Stimulated activated naive B cell treated with anti-CD40 and anti-IgM and Interleukin-4, amounts not matched to agents 10 μg/mL and 1 μg/mL and 100 μg/mL, for 72 hours (primary cell): ENCODE measurements around the gene MAP3K12.

ENCODE experiments used
- ATAC-seq, 2 donors: fragments of 150-1000 bp; cut with Tn5 transposase; replicated peaks; 2 replicates each; pipeline ENCODE4 v1.10.0; 2021; ENCODE audit warnings: moderate library complexity in 1 of 2
- DNase-seq: peaks from one replicate; pipeline ENCODE4 v3.0.0; 2021
- H3K27ac Mint-ChIP-seq: one replicate; pipeline ENCODE4 v1.8.0; 2022; ENCODE audit warnings: mild to moderate bottlenecking, mixed read lengths
- H3K27me3 Mint-ChIP-seq, 2 donors: one replicate each; pipeline ENCODE4 v1.8.0; 2022; ENCODE audit warnings: mixed read lengths in 2 of 2
- H3K36me3 Mint-ChIP-seq, 2 donors: one replicate each; pipeline ENCODE4 v1.8.0; 2022; ENCODE audit warnings: mixed read lengths in 2 of 2, mild to moderate bottlenecking in 1 of 2
- H3K4me1 Mint-ChIP-seq, 2 donors: one replicate each; pipeline ENCODE4 v1.8.0; 2022; ENCODE audit warnings: mixed read lengths in 2 of 2, mild to moderate bottlenecking in 1 of 2
- H3K4me3 Mint-ChIP-seq, 2 donors: one replicate each; pipeline ENCODE4 v1.8.0; 2022; ENCODE audit warnings: mild to moderate bottlenecking in 2 of 2, mixed read lengths in 2 of 2, moderate library complexity in 1 of 2
- H3K9me3 Mint-ChIP-seq, 2 donors: one replicate each; pipeline ENCODE4 v1.8.0; 2022; ENCODE audit warnings: mixed read lengths in 2 of 2, mild to moderate bottlenecking in 1 of 2

Gene MAP3K12

DNA sequence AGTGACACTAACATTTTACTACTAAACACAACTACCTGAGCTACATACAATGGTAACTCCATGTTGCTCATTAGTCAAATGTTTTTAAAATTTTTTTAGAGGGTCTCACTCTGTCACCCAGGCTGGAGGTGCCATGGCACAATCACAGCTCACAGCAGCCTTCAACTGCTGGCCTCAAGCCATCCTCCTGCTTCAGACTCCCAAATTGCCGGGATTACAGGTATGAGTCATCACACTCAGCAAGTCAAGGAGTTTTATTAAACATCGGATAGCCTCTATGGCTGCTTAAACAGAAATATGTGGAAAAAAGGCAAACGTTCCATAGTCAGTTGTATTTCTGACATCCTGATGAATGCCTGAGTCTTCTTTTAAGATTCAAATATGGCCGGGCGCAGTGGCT, 19.1 kb upstream of the MAP3K12 start:
- ATAC-seq (no peak), DNase-seq (no peak)
- H3K4me3 Mint-ChIP-seq = no peak overlapping the region
- H3K36me3 Mint-ChIP-seq = peaks cover 35 to 61% of the 10 kb centered on the region in 2 donors
- peaks cover 7 to 9% of the 10 kb centered on the region in 2 donors for H3K4me1 Mint-ChIP-seq
- no peak overlapping the region for H3K27ac Mint-ChIP-seq
- H3K27me3 Mint-ChIP-seq = no peaks in the 10 kb centered on the region
- H3K9me3 Mint-ChIP-seq = no peaks in the 10 kb centered on the region

DNA sequence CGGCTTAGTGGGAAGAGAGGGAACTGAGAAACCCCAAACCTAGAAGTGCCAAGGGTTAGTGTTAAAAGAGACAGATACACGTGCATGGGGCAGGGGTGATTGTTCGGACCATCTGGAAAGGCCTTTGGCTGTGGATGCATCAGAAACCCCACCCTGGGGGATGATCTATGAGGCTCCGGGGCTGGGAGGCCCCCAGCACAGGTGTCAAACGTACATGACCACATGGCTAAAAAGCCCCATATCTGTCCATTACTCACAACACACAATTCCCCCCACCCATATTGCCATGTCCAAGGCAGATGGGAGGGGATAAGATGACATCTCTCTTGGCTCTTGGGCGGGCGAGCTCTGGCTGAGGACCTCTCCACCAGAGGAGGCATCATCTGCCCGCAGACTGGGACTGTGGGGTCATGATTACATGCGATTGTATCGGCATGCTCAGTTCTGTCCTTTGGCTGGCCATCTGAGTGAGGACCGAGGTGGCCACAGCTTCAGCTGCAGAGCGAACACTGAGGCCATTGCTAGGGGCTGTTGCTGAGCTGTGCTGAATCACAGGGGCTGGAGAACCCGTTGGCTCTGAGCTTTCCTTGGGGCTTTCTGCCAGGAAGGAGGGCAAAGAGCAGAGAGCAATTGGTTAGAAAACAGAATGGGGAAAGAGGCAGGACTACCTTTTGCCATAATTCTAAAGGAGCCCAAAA, 17.6 kb upstream of the MAP3K12 start:
- H3K27me3 Mint-ChIP-seq = no peaks in the 10 kb centered on the region
- DNase-seq = no peak
- H3K4me3 Mint-ChIP-seq = no peak overlapping the region
- H3K9me3 Mint-ChIP-seq = no peaks in the 10 kb centered on the region
- peaks cover 29 to 55% of the 10 kb centered on the region in 2 donors for H3K36me3 Mint-ChIP-seq
- H3K27ac Mint-ChIP-seq = peak overlapping the region; percentile 72
- H3K4me1 Mint-ChIP-seq = peaks cover 7 to 9% of the 10 kb centered on the region in 2 donors
- ATAC-seq = no peak

DNA sequence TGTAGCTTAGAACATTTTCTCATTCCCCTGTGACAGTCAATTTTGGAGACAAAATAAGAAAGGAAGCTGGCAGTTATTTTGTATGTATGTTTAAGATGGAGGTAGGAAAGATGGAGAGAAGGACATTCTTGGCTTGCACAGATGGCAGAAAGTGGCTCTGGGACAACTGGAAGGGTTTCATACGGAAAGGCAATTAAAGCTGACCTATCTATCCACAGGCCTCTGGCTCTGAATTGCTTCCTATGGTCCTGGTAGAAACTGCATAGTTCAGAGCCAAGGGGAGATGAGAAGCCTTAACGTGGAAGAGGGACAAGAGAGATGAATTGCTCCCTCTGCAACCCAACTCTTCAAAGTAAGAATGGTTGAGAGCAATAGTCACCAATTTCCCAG, 16.0 kb upstream of the MAP3K12 start:
- no peak overlapping the region for H3K4me3 Mint-ChIP-seq
- H3K27me3 Mint-ChIP-seq = no peaks in the 10 kb centered on the region
- DNase-seq (no peak), ATAC-seq (no peak)
- H3K9me3 Mint-ChIP-seq = no peaks in the 10 kb centered on the region
- H3K4me1 Mint-ChIP-seq = peaks cover 3 to 4% of the 10 kb centered on the region in 2 donors
- H3K27ac Mint-ChIP-seq = no peak overlapping the region
- H3K36me3 Mint-ChIP-seq = peaks cover 27 to 47% of the 10 kb centered on the region in 2 donors

DNA sequence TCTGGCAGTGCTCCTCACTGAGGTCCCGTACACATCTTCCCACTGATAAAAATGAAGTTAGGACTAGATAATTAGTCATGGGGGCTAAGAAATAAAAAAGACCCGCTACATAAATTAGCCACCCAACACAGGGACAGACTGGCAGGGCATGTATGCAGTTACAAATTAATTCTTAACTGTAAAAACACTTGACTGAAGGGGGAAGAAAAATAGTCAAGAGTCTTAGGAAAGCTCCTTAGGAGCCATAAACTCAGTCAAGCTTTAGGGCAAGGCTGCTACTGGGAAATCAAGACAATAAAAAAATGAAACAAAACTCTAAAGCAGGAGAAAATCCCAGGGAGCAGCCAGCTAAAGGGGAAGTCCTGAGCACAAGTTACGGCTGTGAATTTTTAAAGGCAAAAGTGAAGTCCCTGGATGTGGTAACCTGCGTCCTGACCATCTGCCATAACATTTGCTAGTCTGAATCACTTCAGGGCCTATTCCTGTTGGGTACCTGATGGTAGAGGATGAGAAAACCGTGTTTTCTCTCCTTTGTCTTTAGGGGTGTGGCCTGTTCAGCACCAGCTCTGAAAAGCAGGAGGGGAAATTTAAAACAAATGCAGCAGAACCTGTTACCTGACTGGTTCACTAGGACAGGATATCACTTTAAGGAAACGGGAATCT, 15.5 kb upstream of the MAP3K12 start:
- Mint-ChIP-seq H3K27ac (no peak overlapping the region), H3K27me3 (no peaks in the 10 kb centered on the region), H3K4me3 (no peak overlapping the region), H3K9me3 (no peaks in the 10 kb centered on the region), H3K36me3 (peaks cover 23 to 42% of the 10 kb centered on the region in 2 donors), H3K4me1 (no peaks in the 10 kb centered on the region)
- DNase-seq (no peak), ATAC-seq (no peak)

DNA sequence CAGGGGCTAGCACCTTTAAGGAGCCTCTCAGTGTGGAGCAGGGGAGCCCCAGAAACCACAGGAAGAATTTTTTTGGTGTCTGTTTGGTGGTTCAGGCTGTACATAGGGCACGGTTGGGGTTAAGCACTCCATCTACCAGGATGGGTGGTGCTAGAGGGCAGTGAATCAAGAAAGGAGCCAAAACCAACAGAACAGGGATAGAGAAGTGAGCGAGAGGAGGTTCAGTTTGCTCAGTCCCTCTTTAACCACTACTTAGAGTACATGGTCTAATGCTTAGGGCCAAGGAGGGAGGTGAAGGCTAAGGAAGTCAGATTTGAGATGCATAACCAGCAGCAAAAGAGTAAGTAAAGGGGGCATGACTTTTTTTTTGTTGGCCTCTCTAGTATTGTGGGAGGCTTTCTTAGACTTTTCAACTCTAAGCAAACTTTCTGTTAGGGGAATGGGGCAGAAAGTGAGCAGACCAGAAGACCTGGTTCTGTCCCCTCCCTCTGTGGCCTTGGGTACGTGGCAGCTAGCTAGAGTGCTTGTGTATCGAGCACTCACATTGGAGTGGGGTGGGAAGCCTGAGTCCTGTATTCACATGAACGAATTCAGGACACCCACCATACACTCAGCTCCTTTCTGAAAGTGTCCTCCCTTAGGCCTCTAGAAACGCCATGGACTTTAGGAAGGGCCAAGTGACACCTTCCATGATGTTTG, 14.6 kb upstream of the MAP3K12 start:
- ATAC-seq (no peak), DNase-seq (no peak)
- H3K27me3 Mint-ChIP-seq = no peaks in the 10 kb centered on the region
- H3K4me3 Mint-ChIP-seq = no peak overlapping the region
- no peak overlapping the region for H3K27ac Mint-ChIP-seq
- no peaks in the 10 kb centered on the region for H3K9me3 Mint-ChIP-seq
- H3K4me1 Mint-ChIP-seq = peaks cover 0 to under 1% of the 10 kb centered on the region in 2 donors
- peaks cover 20 to 42% of the 10 kb centered on the region in 2 donors for H3K36me3 Mint-ChIP-seq

DNA sequence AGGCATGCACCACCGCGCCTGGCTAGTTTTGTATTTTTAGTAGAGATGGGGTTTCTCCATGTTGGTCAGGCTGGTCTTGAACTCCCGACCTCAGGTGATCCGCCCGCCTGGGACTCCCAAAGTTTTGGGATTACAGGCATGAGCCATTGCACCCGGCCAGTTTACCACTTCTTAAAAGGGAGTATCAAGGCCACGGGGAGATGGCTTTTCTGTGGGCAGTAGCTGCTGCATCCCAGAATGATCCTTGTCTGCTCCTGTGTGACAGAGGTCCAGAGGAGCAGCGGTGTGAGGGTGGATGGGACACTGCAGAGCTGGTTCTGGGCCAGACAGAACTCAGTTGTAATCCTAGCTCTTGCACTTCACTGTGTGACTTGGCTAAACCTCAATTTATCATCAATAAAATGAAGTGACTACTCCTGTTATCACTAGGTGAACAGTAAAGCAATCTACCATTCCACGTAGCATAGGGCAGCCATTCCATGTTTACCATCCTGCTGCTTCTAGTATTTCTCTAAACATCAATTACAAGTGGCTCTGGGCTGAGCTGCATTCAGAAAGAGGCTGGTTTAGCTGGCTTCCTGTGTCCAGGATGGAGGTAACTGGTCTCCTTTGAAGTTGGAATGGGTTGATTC, 11.0 kb upstream of the MAP3K12 start:
- Mint-ChIP-seq H3K36me3 (peaks cover 31 to 44% of the 10 kb centered on the region in 2 donors), H3K4me1 (peaks cover 9% of the 10 kb centered on the region in 2 donors), H3K27me3 (no peaks in the 10 kb centered on the region)

DNA sequence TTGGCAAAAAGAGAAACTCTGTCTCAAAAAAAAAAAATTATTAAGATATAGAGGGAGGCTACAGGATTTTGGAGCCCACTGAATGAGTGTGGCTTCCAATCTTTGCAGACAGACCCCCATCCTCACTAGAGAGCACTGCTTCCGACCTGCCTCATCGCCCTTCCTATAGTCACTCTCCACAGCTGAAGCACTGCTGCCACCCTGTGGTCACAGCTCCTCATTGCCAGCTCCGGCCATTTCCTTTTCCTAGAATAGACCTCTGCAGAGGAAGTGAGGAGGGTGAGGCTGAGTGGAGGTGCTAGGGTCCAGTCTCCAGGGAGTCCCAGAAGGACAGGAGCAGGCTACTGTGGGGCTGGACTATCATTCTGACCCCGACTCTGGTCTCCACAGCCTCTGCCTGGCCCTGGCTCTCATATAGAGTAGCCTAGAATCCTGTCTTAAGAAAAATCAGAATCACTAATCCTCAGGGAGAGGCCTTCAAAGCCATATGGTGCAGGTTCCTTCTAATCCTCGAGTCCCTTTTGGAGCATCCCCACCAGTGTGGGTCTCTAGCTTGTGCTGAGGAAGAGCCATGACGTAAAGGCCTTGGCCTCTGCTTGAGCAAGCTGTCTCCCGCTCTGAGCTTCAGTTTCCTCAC, 9.4 kb upstream of the MAP3K12 start:
- Mint-ChIP-seq H3K4me1 (peaks cover 15 to 22% of the 10 kb centered on the region in 2 donors), H3K9me3 (no peaks in the 10 kb centered on the region), H3K36me3 (peaks cover 34 to 46% of the 10 kb centered on the region in 2 donors), H3K27me3 (no peaks in the 10 kb centered on the region), H3K27ac (peak overlapping the region; percentile 81), H3K4me3 (no peak overlapping the region)
- peak; percentile 79 for DNase-seq
- peak; percentile 98 for ATAC-seq

More for the DNA sequence above, 11.0 kb upstream of the MAP3K12 start:
- Mint-ChIP-seq H3K4me3 (no peak overlapping the region), H3K9me3 (no peaks in the 10 kb centered on the region), H3K27ac (no peak overlapping the region)
- ATAC-seq (no peak), DNase-seq (no peak)

DNA sequence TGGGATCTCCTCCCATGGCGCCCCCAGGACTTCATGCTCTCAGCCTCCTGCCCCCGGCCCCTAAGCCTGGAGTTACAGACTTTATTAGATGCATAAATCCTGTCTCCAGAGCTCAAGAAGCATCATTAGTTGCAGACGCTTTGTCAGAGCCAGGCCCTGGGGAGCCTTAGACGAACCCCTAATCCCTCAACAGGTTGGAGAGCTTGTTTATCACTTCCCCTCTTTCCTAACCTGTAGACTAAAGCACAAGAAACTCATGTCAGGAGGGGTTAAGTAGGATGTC, 8.3 kb upstream of the MAP3K12 start:
- peaks cover 33 to 47% of the 10 kb centered on the region in 2 donors for H3K36me3 Mint-ChIP-seq
- no peak for DNase-seq
- H3K4me3 Mint-ChIP-seq = no peak overlapping the region
- no peaks in the 10 kb centered on the region for H3K9me3 Mint-ChIP-seq
- H3K27ac Mint-ChIP-seq = peak overlapping the region; percentile 56
- H3K27me3 Mint-ChIP-seq = no peaks in the 10 kb centered on the region
- ATAC-seq = no peak
- peaks cover 18 to 28% of the 10 kb centered on the region in 2 donors for H3K4me1 Mint-ChIP-seq

DNA sequence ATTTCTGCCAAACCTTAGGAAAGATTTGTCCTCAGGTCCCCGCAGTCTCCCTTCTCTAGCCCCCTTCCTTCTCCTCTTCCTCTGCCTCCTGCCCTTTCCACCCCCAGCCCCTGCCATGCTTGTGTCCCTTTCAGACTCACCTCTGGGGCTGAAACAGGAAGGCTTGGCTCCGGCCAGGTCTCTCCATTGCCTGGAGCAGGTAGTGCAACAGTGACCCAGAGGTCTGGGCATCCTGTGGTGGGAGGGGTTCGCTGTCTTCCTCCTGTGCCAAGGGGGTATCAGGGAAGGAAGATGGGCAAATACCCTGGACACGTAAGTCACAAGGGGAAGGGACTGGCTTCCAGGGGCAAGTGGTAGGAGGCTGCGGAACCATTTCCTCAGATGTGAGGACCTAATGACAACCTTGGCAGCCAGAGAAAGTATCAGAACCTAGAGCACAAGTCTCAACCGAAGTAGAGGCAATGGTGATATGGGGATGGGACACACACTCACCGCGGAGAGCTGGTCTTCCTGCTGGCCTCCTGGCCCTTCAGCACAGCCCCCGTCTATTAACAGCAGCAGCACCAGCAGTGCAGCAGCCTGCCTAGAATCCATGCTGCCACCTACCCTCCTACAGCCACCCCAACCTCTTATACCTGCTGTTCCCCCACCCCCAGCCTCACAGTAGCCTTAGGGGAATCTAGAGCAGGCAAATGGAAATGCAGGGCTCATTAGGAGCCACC, 7.8 kb upstream of the MAP3K12 start, which contains the start of gene NPFF:
NPFF (minus strand) TSS at position 604 of the 722 bp plus-strand sequence; CDS start at position 594, 10 bp downstream.
- H3K36me3 Mint-ChIP-seq = peaks cover 34 to 47% of the 10 kb centered on the region in 2 donors
- DNase-seq (no peak), ATAC-seq (no peak)
- H3K27ac Mint-ChIP-seq = peak within 1 kb of the TSS; percentile 81
- peaks cover 20 to 33% of the 10 kb centered on the region in 2 donors for H3K4me1 Mint-ChIP-seq
- peaks cover 0 to 1% of the 10 kb centered on the region in 2 donors for H3K9me3 Mint-ChIP-seq
- no peaks in the 10 kb centered on the region for H3K27me3 Mint-ChIP-seq
- no peak within 1 kb of the TSS for H3K4me3 Mint-ChIP-seq

DNA sequence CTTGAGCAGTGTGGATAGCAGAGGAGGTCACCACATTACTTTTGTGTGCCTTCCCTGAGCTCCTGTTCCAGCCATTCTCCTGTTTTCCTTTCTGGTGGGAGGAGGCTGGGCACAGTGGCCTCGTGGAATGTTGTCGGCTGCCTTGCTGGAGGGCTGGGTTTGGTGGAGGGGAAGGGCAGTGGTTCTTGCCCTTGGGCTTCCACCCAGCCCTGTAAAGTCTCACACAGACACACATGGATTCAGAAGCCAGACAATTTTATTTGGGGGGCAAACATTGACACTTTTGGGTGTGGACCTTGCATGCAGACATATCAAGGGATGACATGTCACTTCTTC, 7.2 kb upstream of the MAP3K12 start:
- Mint-ChIP-seq H3K36me3 (peaks cover 33 to 45% of the 10 kb centered on the region in 2 donors), H3K9me3 (peaks cover 0 to 4% of the 10 kb centered on the region in 2 donors), H3K4me3 (no peak overlapping the region), H3K27me3 (no peaks in the 10 kb centered on the region), H3K27ac (no peak overlapping the region), H3K4me1 (peaks cover 23 to 38% of the 10 kb centered on the region in 2 donors)
- DNase-seq (no peak), ATAC-seq (no peak)

DNA sequence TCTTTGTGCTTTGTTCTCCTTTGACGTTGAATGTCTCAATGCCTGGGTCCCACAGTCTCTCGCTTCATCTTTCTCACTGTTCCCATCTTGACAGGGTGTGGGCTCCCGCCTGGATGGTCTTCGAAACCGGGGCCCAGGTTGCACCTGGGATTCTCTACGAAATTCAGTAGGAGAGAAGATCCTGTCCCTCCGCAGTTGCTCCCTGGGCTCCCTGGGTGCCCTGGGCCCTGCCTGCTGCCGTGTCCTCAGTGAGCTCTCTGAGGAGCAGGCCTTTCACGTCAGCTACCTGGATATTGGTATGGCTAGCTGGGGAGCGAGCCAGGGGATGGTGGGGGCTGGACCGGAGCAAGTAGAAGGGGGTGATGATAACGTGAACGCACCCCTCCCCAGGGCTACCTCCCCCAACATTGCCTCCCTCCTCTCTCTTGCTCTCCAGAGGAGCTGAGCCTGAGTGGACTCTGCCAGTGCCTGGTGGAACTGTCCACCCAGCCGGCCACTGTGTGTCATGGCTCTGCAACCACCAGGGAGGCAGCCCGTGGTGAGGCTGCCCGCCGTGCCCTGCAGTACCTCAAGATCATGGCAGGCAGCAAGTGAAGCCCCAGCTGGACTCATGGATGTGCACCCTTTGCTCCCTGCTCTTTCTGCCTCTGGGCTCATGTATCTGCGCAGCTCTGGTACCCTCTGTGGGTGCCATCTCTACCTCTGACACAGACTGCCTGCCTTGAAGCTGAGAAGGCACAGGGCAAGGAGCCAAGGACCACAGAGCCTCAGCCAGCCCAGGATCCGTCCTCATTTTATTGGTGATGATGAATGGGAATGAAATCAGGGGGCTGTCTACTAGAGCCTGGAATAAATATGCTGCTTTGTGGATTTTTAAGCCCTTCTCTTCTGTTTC, 6.5 kb upstream of the MAP3K12 start:
- H3K27ac Mint-ChIP-seq = peak overlapping the region; percentile 83
- H3K4me3 Mint-ChIP-seq = no peak overlapping the region

DNA sequence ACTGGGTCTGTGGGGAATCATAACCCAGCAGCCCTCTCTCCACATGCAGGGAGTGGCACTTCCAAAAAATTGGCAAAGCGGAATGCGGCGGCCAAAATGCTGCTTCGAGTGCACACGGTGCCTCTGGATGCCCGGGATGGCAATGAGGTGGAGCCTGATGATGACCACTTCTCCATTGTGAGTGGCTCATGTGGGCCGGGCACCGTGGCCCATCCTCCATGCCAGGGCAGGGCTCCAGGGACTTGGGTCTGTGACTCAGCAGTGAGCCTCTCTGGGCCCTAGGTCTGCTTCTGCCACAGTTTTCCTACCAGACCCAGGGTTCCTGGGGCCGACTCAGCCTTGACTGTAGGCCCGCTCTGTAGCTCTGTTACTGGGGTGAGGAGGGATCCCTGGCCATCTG, 5.8 kb upstream of the MAP3K12 start:
- H3K36me3 Mint-ChIP-seq = peaks cover 30 to 44% of the 10 kb centered on the region in 2 donors
- DNase-seq = no peak
- ATAC-seq = no peak
- peaks cover 24 to 41% of the 10 kb centered on the region in 2 donors for H3K4me1 Mint-ChIP-seq
- no peaks in the 10 kb centered on the region for H3K27me3 Mint-ChIP-seq
- H3K9me3 Mint-ChIP-seq = peaks cover 0 to 4% of the 10 kb centered on the region in 2 donors
- H3K4me3 Mint-ChIP-seq = peak overlapping the region in 1 of 2 donors; percentile 12
- H3K27ac Mint-ChIP-seq = peak overlapping the region; percentile 37

More for the DNA sequence above, 6.5 kb upstream of the MAP3K12 start:
- Mint-ChIP-seq H3K27me3 (no peaks in the 10 kb centered on the region), H3K4me1 (peaks cover 23 to 38% of the 10 kb centered on the region in 2 donors), H3K9me3 (peaks cover 0 to 4% of the 10 kb centered on the region in 2 donors), H3K36me3 (peaks cover 31 to 44% of the 10 kb centered on the region in 2 donors)
- no peak for ATAC-seq
- no peak for DNase-seq
